Measurements from ENCODE around the gene ZNF80. TPM values are rescaled to one million over a fixed set of nuclear protein-coding genes. Genes with fewer than 3 reads are reported as not detected.

The ZNF80 gene
- total and polyA plus RNA-seq, 2 of the 8 experiments (the other 6 are each of a cell fraction or from before 2014, with no cell fraction given): not detected

- TF ChIP-seq GTF2F1 (IDR thresholded peaks at IDR 0.05; ENCODE audit: borderline replicate concordance, low read depth, low read length): no peak
- no peak for TF ChIP-seq SIX5 (IDR thresholded peaks at IDR 0.05; ENCODE audit: low read depth, low read length)
- TF ChIP-seq EP300 (IDR thresholded peaks at IDR 0.05; ENCODE audit: borderline replicate concordance in 1 of 2, low read depth in 2 of 2, low read length in 2 of 2): no peak
- TF ChIP-seq BRCA1 (IDR thresholded peaks at IDR 0.05; ENCODE audit: low read depth, low read length): no peak
These were observed 17.6 kb downstream of the ZNF80 start (continued) for GRCh38 chr3:114219741-114220140.
